PC-3 (cell line): ENCODE measurements around the gene PRSS23. TPM values are rescaled to one million over a fixed set of nuclear protein-coding genes. Genes with fewer than 3 reads are reported as not detected.

ENCODE experiments used
- ATAC-seq: fragments of 200-7000 bp; cut with Tn5 transposase; 2 replicates; pipeline ENCODE4 v1.9.1; 2020; ENCODE audit warnings: mild to moderate bottlenecking, moderate library complexity
- BruUV-seq: library from RNA; stranded (reverse); fragments of 400-500 nt; replicated peaks from 2 replicates; lab custom pipeline; 2021; lab: Mats Ljungman, UMichigan
- CTCF ChIA-PET: fragments of 300-600 bp; sonication (Branson Sonifier 250); formaldehyde crosslinking; loops from one replicate; lab custom pipeline; 2022; ENCODE audit warnings: antibody characterized with exemption; lab: Charles Lee
- POLR2A ChIA-PET: fragments of 300-600 bp; sonication (Branson Sonifier 250); formaldehyde crosslinking; loops from one replicate; lab custom pipeline; 2022; ENCODE audit warnings: antibody characterized with exemption; ENCODE audit not compliant: unreplicated experiment; lab: Charles Lee
- DNase-seq: peaks from one replicate; pipeline ENCODE4 v3.0.0-alpha.2; 2015
- H2AFZ ChIP-seq: fragments of 300-600 bp; sonication (generic); 2 replicates; pipeline ENCODE4 v1.6.0; 2016; ENCODE audit warnings: antibody characterized with exemption, low read length
- H3F3A ChIP-seq: fragments of 300-600 bp; sonication (generic); one replicate; pipeline ENCODE4 v1.6.0; 2017; ENCODE audit warnings: antibody characterized with exemption, low read length, control low read depth, mild to moderate bottlenecking; ENCODE audit not compliant: unreplicated experiment
- H3K27ac ChIP-seq: fragments of 300-600 bp; sonication (generic); 2 replicates; pipeline ENCODE4 v1.5.1; 2016; ENCODE audit warnings: mild to moderate bottlenecking, low read length
- H3K27me3 ChIP-seq: fragments of 300-600 bp; sonication (generic); 2 replicates; pipeline ENCODE4 v1.6.1; 2016; ENCODE audit warnings: low read length, mixed read lengths
- H3K36me3 ChIP-seq: fragments of 300-600 bp; sonication (generic); 2 replicates; pipeline ENCODE4 v1.6.1; 2016; ENCODE audit warnings: low read depth, mixed run types, low read length, mixed read lengths
- H3K4me1 ChIP-seq: fragments of 300-600 bp; sonication (generic); 2 replicates; pipeline ENCODE4 v1.5.1; 2016; ENCODE audit warnings: low read length; ENCODE audit not compliant: insufficient read depth
- H3K4me2 ChIP-seq: fragments of 300-600 bp; sonication (generic); 2 replicates; pipeline ENCODE4 v1.6.0; 2016; ENCODE audit warnings: low read length
- H3K4me3 ChIP-seq: fragments of 300-600 bp; sonication (generic); 2 replicates; pipeline ENCODE4 v1.5.1; 2016; ENCODE audit warnings: mild to moderate bottlenecking, low read length, mixed read lengths
- H3K79me2 ChIP-seq: fragments of 300-600 bp; sonication (generic); 2 replicates; pipeline ENCODE4 v1.6.1; 2017; ENCODE audit warnings: low read length, mixed read lengths
- H3K9ac ChIP-seq: fragments of 300-600 bp; sonication (generic); 2 replicates; pipeline ENCODE4 v1.6.0; 2016; ENCODE audit warnings: mild to moderate bottlenecking, low read length
- H3K9me2 ChIP-seq: fragments of 300-600 bp; sonication (generic); replicated peaks from 2 replicates; pipeline ENCODE4 v1.6.1; 2016; ENCODE audit warnings: mixed run types, low read length, mixed read lengths
- H3K9me3 ChIP-seq: fragments of 300-600 bp; sonication (generic); 2 replicates; pipeline ENCODE4 v1.6.1; 2016; ENCODE audit warnings: low read length, mixed read lengths
- H4K20me1 ChIP-seq: fragments of 300-600 bp; sonication (generic); 2 replicates; pipeline ENCODE4 v1.6.1; 2016; ENCODE audit warnings: low read length, mixed read lengths
- CTCF ChIP-seq: fragments of 300-600 bp; sonication (generic); conservative IDR thresholded peaks from 2 replicates; pipeline ENCODE4 v1.5.1; 2017; ENCODE audit warnings: antibody characterized with exemption, low read depth, mild to moderate bottlenecking, low read length
- EZH2 ChIP-seq: fragments of 300-600 bp; sonication (generic); IDR thresholded peaks from one replicate; pipeline ENCODE4 v1.6.1; 2017; ENCODE audit warnings: antibody characterized with exemption, mild to moderate bottlenecking, low read length; ENCODE audit not compliant: unreplicated experiment
- EZH2phosphoT487 ChIP-seq: fragments of 300-600 bp; sonication (generic); IDR thresholded peaks from 2 replicates; pipeline ENCODE4 v1.6.1; 2018; ENCODE audit warnings: mild to moderate bottlenecking, antibody characterized with exemption, low read length, borderline replicate concordance
- intact Hi-C: fragments of 100-400 bp; cut with micrococcal nuclease; formaldehyde crosslinking; loops from 2 replicates; pipeline ENCODE4 v1.9.0; 2023
- total RNA-seq: library from RNA; depleted of rRNA; stranded (reverse); fragments of >200 nt; gene quantifications from 2 replicates; pipeline ENCODE4 v1.2.3, GENCODE V29; 2014

PRSS23 gene
- total RNA-seq, 1 experiment from 2014 or later, result 43.2 TPM

- H3F3A ChIP-seq, result no peaks in the 10 kb centered on the region
- no peaks in the 10 kb centered on the region for H3K9me2 ChIP-seq
- no peak for DNase-seq
- ChIA-PET CTCF (no interaction called here), POLR2A (no interaction called here)
- no peaks in the 10 kb centered on the region for H3K27me3 ChIP-seq
- no peaks in the 10 kb centered on the region for H3K79me2 ChIP-seq
- TF ChIP-seq EZH2phosphoT487 (no peak), CTCF (no peak), EZH2 (no peak)
- no peaks in the 10 kb centered on the region; the same call in 1 of the 2 replicates for H3K4me1 ChIP-seq
- no peak overlapping the region for H2AFZ ChIP-seq
- H3K36me3 ChIP-seq, result no peaks in the 10 kb centered on the region
- no peak overlapping the region for H3K4me2 ChIP-seq
- no peak overlapping the region for H3K27ac ChIP-seq
- H4K20me1 ChIP-seq, result no peaks in the 10 kb centered on the region
- no peak overlapping the region for H3K4me3 ChIP-seq
- intact Hi-C loops, result loop anchor here (5.0 kb wide), 1 partner anchor 39 kb away; no protein-coding TSS in a partner anchor
- ATAC-seq, result no peak
- H3K9ac ChIP-seq, result no peak overlapping the region
- no peaks in the 10 kb centered on the region for H3K9me3 ChIP-seq
- no TSS peak for BruUV-seq
Measured at GRCh38 chr11:86781546-86781945, 18.8 kb upstream of the PRSS23 start.

- BruUV-seq, result no TSS peak
- intact Hi-C loops, result loop anchor here (5.0 kb wide), 1 partner anchor 40 kb away; no protein-coding TSS in a partner anchor
- POLR2A ChIA-PET, result interaction anchor here (0.6 kb wide), 1 partner anchor 22 kb away, joined by 3 read pairs; no protein-coding TSS in a partner anchor
- no peaks in the 10 kb centered on the region for H4K20me1 ChIP-seq
- no peaks in the 10 kb centered on the region for H3K79me2 ChIP-seq
- no peak overlapping the region; the same call in 1 of the 2 replicates for H2AFZ ChIP-seq
- no peaks in the 10 kb centered on the region for H3K36me3 ChIP-seq
- CTCF ChIA-PET, result no interaction called here
- no peak for ATAC-seq
- H3K4me3 ChIP-seq, result no peak overlapping the region
- H3K27me3 ChIP-seq, result no peaks in the 10 kb centered on the region
- DNase-seq, result no peak
- no peaks in the 10 kb centered on the region for H3K9me2 ChIP-seq
- TF ChIP-seq EZH2 (no peak), EZH2phosphoT487 (no peak), CTCF (no peak)
- no peak overlapping the region for H3K9ac ChIP-seq
- no peaks in the 10 kb centered on the region for H3K9me3 ChIP-seq
- H3K4me1 ChIP-seq, result no peaks in the 10 kb centered on the region; the same call in 1 of the 2 replicates
- no peak overlapping the region for H3K27ac ChIP-seq
- no peak overlapping the region for H3K4me2 ChIP-seq
- no peaks in the 10 kb centered on the region for H3F3A ChIP-seq
Measured at GRCh38 chr11:86782742-86783141, 17.6 kb upstream of the PRSS23 start.

DNA sequence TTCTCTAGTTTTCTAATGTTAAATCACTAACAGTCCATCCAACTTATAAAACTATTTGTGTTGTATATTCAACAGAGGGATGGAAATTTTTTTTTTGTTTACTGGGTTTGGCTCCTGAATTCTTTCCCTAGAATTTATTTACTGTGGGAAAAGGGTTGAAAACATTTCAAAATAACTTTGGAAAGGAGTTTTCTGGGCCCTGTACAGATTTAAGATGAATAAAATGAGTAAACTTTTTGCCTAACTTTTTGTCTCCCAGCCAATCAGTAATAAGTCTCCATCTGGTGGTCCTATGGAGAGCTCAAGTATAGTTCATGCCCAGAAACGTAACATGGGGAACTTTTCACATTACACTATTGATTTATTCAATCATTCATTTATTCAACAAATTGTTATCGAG lies 16.7 kb upstream of the PRSS23 start:
- BruUV-seq, result no TSS peak
- H2AFZ ChIP-seq, result no peak overlapping the region

More for the DNA sequence above, 16.7 kb upstream of the PRSS23 start:
- ATAC-seq (no peak), DNase-seq (no peak)
- H3K27me3 ChIP-seq, result no peaks in the 10 kb centered on the region
- H3K36me3 ChIP-seq, result no peaks in the 10 kb centered on the region
- POLR2A ChIA-PET, result interaction anchor here (0.9 kb wide), 1 partner anchor 18 kb away, joined by 7 read pairs; no protein-coding TSS in a partner anchor
- H3K79me2 ChIP-seq, result no peaks in the 10 kb centered on the region
- no peak for TF ChIP-seq EZH2phosphoT487
- no peak for TF ChIP-seq EZH2
- TF ChIP-seq CTCF, result no peak
- no peaks in the 10 kb centered on the region for H3K9me3 ChIP-seq
- CTCF ChIA-PET, result no interaction called here
- no peaks in the 10 kb centered on the region; the same call in 1 of the 2 replicates for H3K4me1 ChIP-seq
- no peak overlapping the region for H3K27ac ChIP-seq
- H3F3A ChIP-seq, result no peaks in the 10 kb centered on the region
- H3K9me2 ChIP-seq, result no peaks in the 10 kb centered on the region
- no peak overlapping the region for H3K9ac ChIP-seq
- intact Hi-C loops, result loop anchor here (1.0 to 5.0 kb wide), 2 partner anchors 16 to 41 kb away; no protein-coding TSS in a partner anchor
- H3K4me3 ChIP-seq, result no peak overlapping the region
- no peaks in the 10 kb centered on the region for H4K20me1 ChIP-seq
- no peak overlapping the region for H3K4me2 ChIP-seq
